GM12878 (cell line): ENCODE measurements around the gene NRG2. TPM values are rescaled to one million over a fixed set of nuclear protein-coding genes. Genes with fewer than 3 reads are reported as not detected.

ENCODE experiments used
- ATAC-seq: fragments of 200-7000 bp; cut with Tn5 transposase; 3 replicates; pipeline ENCODE4 v1.9.1; 2020; ENCODE audit warnings: mild to moderate bottlenecking, moderate library complexity
- BruUV-seq: library from RNA; stranded (reverse); fragments of 400-500 nt; replicated peaks from 2 replicates; lab custom pipeline; 2021; lab: Mats Ljungman, UMichigan
- CTCF ChIA-PET: fragments of 300-600 bp; sonication (Branson Sonifier 250); formaldehyde crosslinking; extraction: SDS; loops from one replicate; lab custom pipeline; 2021; ENCODE audit warnings: inconsistent platforms; lab: Yijun Ruan, JAX
- POLR2A ChIA-PET: fragments of 350-600 bp; formaldehyde crosslinking; extraction: SDS; loops from one replicate; lab custom pipeline; 2021; ENCODE audit warnings: inconsistent platforms; lab: Charles Lee
- RAD21 ChIA-PET: fragments of 300-600 bp; sonication (Branson Sonifier 250); formaldehyde crosslinking; loops from one replicate; lab custom pipeline; 2023; ENCODE audit warnings: antibody characterized with exemption; ENCODE audit not compliant: unreplicated experiment; lab: Charles Lee
- SMC1A ChIA-PET: fragments of 300-600 bp; sonication (Branson Sonifier 250); formaldehyde crosslinking; loops from one replicate; lab custom pipeline; 2023; ENCODE audit not compliant: unreplicated experiment, uncharacterized antibody; lab: Charles Lee
- DNase-seq: peaks from one replicate; pipeline ENCODE4 v3.0.0-alpha.2; 2011; ENCODE audit warnings: low read depth, low spot score
- FAIRE-seq: peaks from 3 replicates; lab custom pipeline; 2011; peaks lifted over from hg19 to GRCh38; lab: Jason Lieb, UNC
- H2AFZ ChIP-seq: 2 replicates; pipeline ENCODE4 v1.6.0; 2011; ENCODE audit warnings: low read depth, low read length, control low read depth; ENCODE audit not compliant: control insufficient read depth
- H3K27ac ChIP-seq: 2 replicates; pipeline ENCODE4 v1.5.1; 2011; ENCODE audit warnings: control low read depth; ENCODE audit not compliant: control insufficient read depth, insufficient read depth
- H3K27me3 ChIP-seq, 2 experiments: replicated peaks in 1 of 2; 2 replicates each; pipeline versions ENCODE4 v1.6.0 to v1.6.1; 2011; ENCODE audit warnings: low read length in 1 of 2; ENCODE audit not compliant: control insufficient read depth in 2 of 2, insufficient read depth in 2 of 2
- H3K36me3 ChIP-seq, 2 experiments: 2 replicates each; pipeline ENCODE4 v1.5.1; 2011; ENCODE audit warnings: low read length in 1 of 2; ENCODE audit not compliant: control insufficient read depth in 2 of 2, insufficient read depth in 2 of 2
- H3K4me1 ChIP-seq: 2 replicates; pipeline ENCODE4 v1.6.1; 2011; ENCODE audit warnings: mild to moderate bottlenecking, low read length, moderate library complexity, mixed read lengths; ENCODE audit not compliant: control insufficient read depth, insufficient read depth
- H3K4me2 ChIP-seq: 2 replicates; pipeline ENCODE4 v1.6.0; 2011; ENCODE audit warnings: control low read depth; ENCODE audit not compliant: control insufficient read depth, insufficient read depth
- H3K4me3 ChIP-seq: fragments of 200-600 bp; sonication (generic); 2 replicates; pipeline ENCODE4 v1.5.1; 2016
- H3K79me2 ChIP-seq: 2 replicates; pipeline ENCODE4 v1.6.0; 2011; ENCODE audit warnings: low read length; ENCODE audit not compliant: control insufficient read depth, insufficient read depth
- H3K9ac ChIP-seq: 2 replicates; pipeline ENCODE4 v1.8.0; 2011; ENCODE audit warnings: low read length, control low read depth, mixed read lengths; ENCODE audit not compliant: control insufficient read depth, insufficient read depth
- H3K9me3 ChIP-seq: replicated peaks from 3 replicates; pipeline ENCODE4 v1.5.1; 2011; ENCODE audit warnings: mild to moderate bottlenecking, low read length; ENCODE audit not compliant: control insufficient read depth, insufficient read depth
- H4K20me1 ChIP-seq: 2 replicates; pipeline ENCODE4 v1.6.0; 2011; ENCODE audit not compliant: control insufficient read depth, insufficient read depth
- CREM ChIP-seq: IDR thresholded peaks from 2 replicates; pipeline ENCODE4 v1.6.1; 2014; ENCODE audit warnings: antibody characterized with exemption, low read depth
- EED ChIP-seq: sonication (generic); IDR thresholded peaks from 2 replicates; pipeline ENCODE4 v1.6.1; 2016; ENCODE audit warnings: antibody characterized with exemption, low read depth
- FOS ChIP-seq: IDR thresholded peaks from 3 replicates; pipeline ENCODE4 v1.6.1; 2011; ENCODE audit warnings: borderline replicate concordance; ENCODE audit not compliant: insufficient read length; ENCODE audit errors: extremely low read depth
- FOXM1 ChIP-seq: IDR thresholded peaks from 2 replicates; pipeline ENCODE4 v1.6.1; 2012; ENCODE audit warnings: low read depth, mild to moderate bottlenecking, inconsistent platforms, low read length, moderate library complexity
- HCFC1 ChIP-seq: fragments of 150-350 bp; IDR thresholded peaks from 2 replicates; pipeline ENCODE4 v1.6.1; 2014; ENCODE audit warnings: low read length
- NFIC ChIP-seq: IDR thresholded peaks from 2 replicates; pipeline ENCODE4 v1.6.1; 2012; ENCODE audit warnings: low read depth, mild to moderate bottlenecking, inconsistent platforms, low read length, moderate library complexity
- NR2C1 ChIP-seq: fragments of 450-650 bp; IDR thresholded peaks from 2 replicates; pipeline ENCODE4 v1.6.1; 2017; ENCODE audit warnings: antibody characterized with exemption, mild to moderate bottlenecking, moderate library complexity
- PKNOX1 ChIP-seq: fragments of 450-650 bp; IDR thresholded peaks from 2 replicates; pipeline ENCODE4 v1.6.1; 2016; ENCODE audit warnings: mild to moderate bottlenecking
- RUNX3 ChIP-seq: IDR thresholded peaks from 2 replicates; pipeline ENCODE4 v1.6.1; 2012; ENCODE audit warnings: low read length, inconsistent platforms
- WGBS: methylation state at CpG from one replicate; pipeline ENCODE4 v1.1.6; 2016; ENCODE audit warnings: low lambda C conversion rate; ENCODE audit not compliant: insufficient replicate concordance, insufficient coverage; ENCODE audit errors: missing lambda C conversion rate; 5-methylcytosine and 5-hydroxymethylcytosine counted together
- in situ Hi-C: fragments of 300-500 bp; cut with MboI; formaldehyde crosslinking; loops from 9 replicates; pipeline ENCODE4 v1.14.3; 2018; ENCODE audit warnings: mixed read lengths
- intact Hi-C: fragments of 100-400 bp; cut with micrococcal nuclease; formaldehyde crosslinking; loops from one replicate; pipeline ENCODE4 v1.14.2; 2022; ENCODE audit not compliant: unreplicated experiment
- polyA plus RNA-seq, 11 experiments: library from polyadenylated mRNA; depleted of rRNA in 4 of 11; unstranded in 6 of 11; stranded (reverse) in 5 of 11; fragments of >200 nt; fragmentation: Nextera tagmentation in 4 of 11; fragmentation: Illumina TruSeq in 1 of 11; extraction: Ambion mirVana in 4 of 11; extraction: Trizol in 1 of 11; gene quantifications; 1 replicate in 1 of 11; 2 replicates in 10 of 11; pipeline versions ENCODE4 v1.2.1 to v1.2.3, GENCODE V29; 2011 to 2016; ENCODE audit warnings: inconsistent platforms in 2 of 11, missing spikeins in 2 of 11, low read depth in 1 of 11
- total RNA-seq, 4 experiments: library from RNA; depleted of rRNA in 3 of 4; stranded (reverse); fragments of >200 nt in 3 of 4; fragmentation: Illumina TruSeq in 1 of 4; extraction: Trizol in 1 of 4; gene quantifications; 2 replicates each; pipeline versions ENCODE4 v1.2.1 to v1.2.3, GENCODE V29; 2013 to 2021
- TF ChIP-seq, protein P1 (sequence below): IDR thresholded peaks from 2 replicates; pipeline ENCODE4 v1.6.1; 2011; ENCODE audit warnings: mild to moderate bottlenecking, low read depth, low read length, moderate library complexity; ENCODE audit not compliant: insufficient replicate concordance
- TF ChIP-seq, protein P2 (sequence below): fragments of 450-650 bp; IDR thresholded peaks from 2 replicates; pipeline ENCODE4 v1.6.1; 2014; ENCODE audit warnings: mild to moderate bottlenecking

The NRG2 gene
- total and polyA plus RNA-seq, 10 of the 15 experiments (the other 5 are each of a cell fraction or from before 2014, with no cell fraction given): 0.10 to 21.7 (median 9.6) TPM

DNA sequence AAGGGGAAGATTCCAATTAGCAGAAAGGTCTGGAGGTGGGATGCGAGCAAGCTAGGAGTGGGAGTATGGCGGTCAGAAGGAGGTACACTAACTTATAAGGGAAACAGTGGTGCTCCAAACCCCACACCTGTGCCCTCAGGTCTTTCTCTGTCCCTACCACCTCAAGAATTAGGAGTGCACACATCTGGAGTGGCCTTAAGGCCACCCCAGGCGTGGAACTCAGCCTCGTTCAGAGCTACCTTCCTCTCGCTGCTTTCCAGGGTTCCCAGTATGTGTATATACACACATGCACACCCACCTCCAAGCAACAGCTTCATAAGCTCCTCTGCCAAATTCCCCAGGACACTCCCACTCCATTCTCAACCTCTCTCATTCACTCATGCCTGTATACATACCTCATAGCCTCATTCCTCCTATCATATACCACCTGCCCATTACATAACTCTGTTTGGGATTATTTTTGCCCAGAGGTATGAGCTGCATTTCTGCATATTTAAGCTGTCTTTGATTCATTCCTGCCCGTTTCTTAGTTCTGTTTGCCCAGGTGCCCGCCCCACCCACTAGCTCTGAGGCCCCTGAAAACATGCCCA is 128.8 kb downstream of the NRG2 start:
- no TSS peak for BruUV-seq
- H3K4me3 ChIP-seq: no peak overlapping the region
- no peaks in the 10 kb centered on the region for H3K36me3 ChIP-seq
- ChIA-PET SMC1A (interaction anchor here (0.9 kb wide), 1 partner anchor 55 kb away, joined by 3 read pairs; no protein-coding TSS in a partner anchor), RAD21 (interaction anchor here (2.9 kb wide), 1 partner anchor 55 kb away, joined by 9 read pairs; no protein-coding TSS in a partner anchor), CTCF (interaction anchor here (0.7 to 8.7 kb wide), 5 partner anchors 8 to 127 kb away, joined by 3 to 52 read pairs (median 3); no protein-coding TSS in a partner anchor), POLR2A (no interaction called here)
- in situ Hi-C loops: no loop called here
- no peaks in the 10 kb centered on the region for H4K20me1 ChIP-seq
- H3K4me2 ChIP-seq: no peak overlapping the region
- H3K79me2 ChIP-seq: no peaks in the 10 kb centered on the region
- FAIRE-seq: no peak
- H3K27ac ChIP-seq: no peak overlapping the region
- intact Hi-C loops: no loop called here
- no peaks in the 10 kb centered on the region for H3K27me3 ChIP-seq
- no peak for TF ChIP-seq PKNOX1
- TF ChIP-seq, protein P1, sequence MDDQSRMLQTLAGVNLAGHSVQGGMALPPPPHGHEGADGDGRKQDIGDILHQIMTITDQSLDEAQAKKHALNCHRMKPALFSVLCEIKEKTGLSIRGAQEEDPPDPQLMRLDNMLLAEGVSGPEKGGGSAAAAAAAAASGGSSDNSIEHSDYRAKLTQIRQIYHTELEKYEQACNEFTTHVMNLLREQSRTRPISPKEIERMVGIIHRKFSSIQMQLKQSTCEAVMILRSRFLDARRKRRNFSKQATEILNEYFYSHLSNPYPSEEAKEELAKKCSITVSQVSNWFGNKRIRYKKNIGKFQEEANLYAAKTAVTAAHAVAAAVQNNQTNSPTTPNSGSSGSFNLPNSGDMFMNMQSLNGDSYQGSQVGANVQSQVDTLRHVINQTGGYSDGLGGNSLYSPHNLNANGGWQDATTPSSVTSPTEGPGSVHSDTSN: no peak
- no peak for TF ChIP-seq FOXM1
- TF ChIP-seq RUNX3: no peak
- TF ChIP-seq HCFC1: no peak
- TF ChIP-seq CREM: no peak
- TF ChIP-seq, protein P2, sequence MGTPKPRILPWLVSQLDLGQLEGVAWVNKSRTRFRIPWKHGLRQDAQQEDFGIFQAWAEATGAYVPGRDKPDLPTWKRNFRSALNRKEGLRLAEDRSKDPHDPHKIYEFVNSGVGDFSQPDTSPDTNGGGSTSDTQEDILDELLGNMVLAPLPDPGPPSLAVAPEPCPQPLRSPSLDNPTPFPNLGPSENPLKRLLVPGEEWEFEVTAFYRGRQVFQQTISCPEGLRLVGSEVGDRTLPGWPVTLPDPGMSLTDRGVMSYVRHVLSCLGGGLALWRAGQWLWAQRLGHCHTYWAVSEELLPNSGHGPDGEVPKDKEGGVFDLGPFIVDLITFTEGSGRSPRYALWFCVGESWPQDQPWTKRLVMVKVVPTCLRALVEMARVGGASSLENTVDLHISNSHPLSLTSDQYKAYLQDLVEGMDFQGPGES: no peak
- TF ChIP-seq FOS: no peak
- TF ChIP-seq NFIC: no peak
- no peak for TF ChIP-seq EED
- TF ChIP-seq NR2C1: no peak
- no peak for ATAC-seq
- no peak for DNase-seq
- WGBS: 60% methylated on average over 7 of the region's 7 CpGs
- no peak overlapping the region for H3K9ac ChIP-seq
- H3K4me1 ChIP-seq: no peaks in the 10 kb centered on the region
- H2AFZ ChIP-seq: no peak overlapping the region
- no peaks in the 10 kb centered on the region for H3K9me3 ChIP-seq
